ENCODE measurements around the gene CYP1A1.

DNA sequence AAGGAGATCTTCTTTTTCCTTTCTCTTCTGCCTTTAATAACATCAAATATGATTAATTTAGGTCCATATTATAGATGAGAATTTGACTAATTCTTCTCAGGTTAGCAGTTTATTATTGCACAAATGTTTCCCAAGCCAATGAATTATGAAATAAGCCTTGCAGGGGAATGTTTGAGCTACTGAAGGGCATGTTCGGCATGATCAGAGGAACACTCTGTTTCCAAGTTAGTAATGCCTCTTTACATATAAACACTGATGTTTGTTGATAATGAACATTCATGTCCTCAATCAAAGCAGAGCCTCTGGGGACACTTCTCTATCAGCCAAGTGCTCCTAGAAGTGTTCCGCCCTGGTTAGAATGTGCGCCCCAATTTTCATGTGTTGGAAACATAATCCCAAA lies 10.0 kb upstream of the CYP1A1 start:
- TF ChIP-seq, protein P1, sequence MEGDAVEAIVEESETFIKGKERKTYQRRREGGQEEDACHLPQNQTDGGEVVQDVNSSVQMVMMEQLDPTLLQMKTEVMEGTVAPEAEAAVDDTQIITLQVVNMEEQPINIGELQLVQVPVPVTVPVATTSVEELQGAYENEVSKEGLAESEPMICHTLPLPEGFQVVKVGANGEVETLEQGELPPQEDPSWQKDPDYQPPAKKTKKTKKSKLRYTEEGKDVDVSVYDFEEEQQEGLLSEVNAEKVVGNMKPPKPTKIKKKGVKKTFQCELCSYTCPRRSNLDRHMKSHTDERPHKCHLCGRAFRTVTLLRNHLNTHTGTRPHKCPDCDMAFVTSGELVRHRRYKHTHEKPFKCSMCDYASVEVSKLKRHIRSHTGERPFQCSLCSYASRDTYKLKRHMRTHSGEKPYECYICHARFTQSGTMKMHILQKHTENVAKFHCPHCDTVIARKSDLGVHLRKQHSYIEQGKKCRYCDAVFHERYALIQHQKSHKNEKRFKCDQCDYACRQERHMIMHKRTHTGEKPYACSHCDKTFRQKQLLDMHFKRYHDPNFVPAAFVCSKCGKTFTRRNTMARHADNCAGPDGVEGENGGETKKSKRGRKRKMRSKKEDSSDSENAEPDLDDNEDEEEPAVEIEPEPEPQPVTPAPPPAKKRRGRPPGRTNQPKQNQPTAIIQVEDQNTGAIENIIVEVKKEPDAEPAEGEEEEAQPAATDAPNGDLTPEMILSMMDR (conservative IDR thresholded peaks at IDR 0.05; ENCODE audit: low read depth, low read length) = no peak
- no peak for TF ChIP-seq CEBPB (IDR thresholded peaks at IDR 0.05; ENCODE audit: low read depth, low read length)
- TF ChIP-seq RCOR1 (IDR thresholded peaks at IDR 0.05; ENCODE audit: insufficient replicate concordance, low read length) = no peak
- no peak for TF ChIP-seq POLR2A (IDR thresholded peaks at IDR 0.05; ENCODE audit: low read depth, low read length)

Data from IMR-90 (cell line).